Adrenal gland (tissue), 12 donors: ENCODE measurements around the gene TMC2. TPM values are rescaled to one million over a fixed set of nuclear protein-coding genes. Genes with fewer than 3 reads are reported as not detected.

Experiments used
- DNase-seq, 7 donors: peaks; one replicate each; pipeline ENCODE4 v3.0.0-alpha.2; 2019 to 2020
- H3K27ac ChIP-seq, 5 donors: fragments of 200-600 bp; sonication (generic) in 4 of 5; 1 replicate in 3 of 5; 2 replicates in 2 of 5; pipeline versions ENCODE4 v1.5.1 to v1.8.0; 2016 to 2020; ENCODE audit warnings: mild to moderate bottlenecking in 1 of 5
- H3K27me3 ChIP-seq: fragments of 200-600 bp; 2 replicates; pipeline ENCODE4 v1.8.0; 2021
- H3K36me3 ChIP-seq, 2 donors: fragments of 200-600 bp; replicated peaks in 1 of 2; 1 replicate in 1 of 2; 2 replicates in 1 of 2; pipeline versions ENCODE4 v1.5.1 to v1.8.0; 2018 to 2022
- H3K4me1 ChIP-seq, 2 donors: fragments of 200-600 bp; replicated peaks in 1 of 2; 1 replicate in 1 of 2; 2 replicates in 1 of 2; pipeline versions ENCODE4 v1.5.1 to v1.8.0; 2018 to 2021
- H3K4me3 ChIP-seq, 4 donors: fragments of 200-600 bp; sonication (generic) in 3 of 4; one replicate each; pipeline ENCODE4 v1.5.1; 2016 to 2018
- H3K9me3 ChIP-seq, 3 donors: fragments of 200-600 bp; sonication (generic) in 1 of 3; replicated peaks in 1 of 3; 1 replicate in 2 of 3; 2 replicates in 1 of 3; pipeline versions ENCODE4 v1.5.1 to v1.8.0; 2016 to 2021
- POLR2A ChIP-seq, 2 donors: fragments of 450-650 bp; IDR thresholded peaks; one replicate each; pipeline ENCODE4 v1.6.1; 2017; ENCODE audit warnings: antibody characterized with exemption in 2 of 2, mild to moderate bottlenecking in 2 of 2, moderate library complexity in 1 of 2
- WGBS, 4 donors: extraction: QIAGEN DNeasy Blood & Tissue Kit in 2 of 4; methylation state at CpG; one replicate each; pipeline versions ENCODE4 v1.1.5 to v1.1.7; 2013 to 2017; 5-methylcytosine and 5-hydroxymethylcytosine counted together
- intact Hi-C, 2 donors: fragments of 100-400 bp; cut with DNase I; formaldehyde crosslinking; loops; one replicate each; pipeline versions ENCODE4 v1.14.1 to v1.15.0; 2022 to 2023
- polyA plus RNA-seq, 3 donors: library from polyadenylated mRNA; stranded (reverse); fragments of 200-250 nt in 2 of 3; fragments of 350-450 nt in 1 of 3; fragmentation: Illumina TruSeq in 1 of 3; extraction: RNeasy Lipid Tissue Mini Kit (QIAGEN cat#74804) in 1 of 3; gene quantifications; one replicate each; pipeline ENCODE4 v1.2.3, GENCODE V29; 2013 to 2014
- total RNA-seq, 9 donors: library from RNA; depleted of rRNA in 4 of 9; stranded (reverse); fragments of >200 nt in 4 of 9; fragments of 120-200 nt in 1 of 9; fragmentation: NEBNext Ultra II Directional in 1 of 9; extraction: Animal tissue kit (Norgen Biotek cat#: 25700) in 1 of 9; gene quantifications; one replicate each; pipeline versions ENCODE4 v1.1.0 to v1.2.4, GENCODE V29; 2013 to 2023
- TF ChIP-seq, protein P1 (sequence below), 6 experiments: fragments of 450-650 bp in 4 of 6; fragments of 200-600 bp in 2 of 6; sonication (generic) in 1 of 6; IDR thresholded peaks; 1 replicate in 5 of 6; 2 replicates in 1 of 6; pipeline versions ENCODE4 v1.5.1 to v1.8.0; 2016 to 2021; ENCODE audit warnings: antibody characterized with exemption in 6 of 6, mild to moderate bottlenecking in 2 of 6, moderate library complexity in 1 of 6
- donor health status: healthy with polysubstance abuse.
- donor health status: Bipolar disorder and iron deficiency.
- donor health status: DM: yes; HTN: yes; CAD: no.
- donor health status: DM: no; HTN: no; CAD: no.
- donor health status: DM: no; HTN: no; CAD: no.
- donor health status: DM: yes; HTN: yes; CAD: no.

TMC2 gene
- total and polyA plus RNA-seq, 12 donors, result 0.11 to 1.3 (median 0.42) TPM; not detected in 7

DNA sequence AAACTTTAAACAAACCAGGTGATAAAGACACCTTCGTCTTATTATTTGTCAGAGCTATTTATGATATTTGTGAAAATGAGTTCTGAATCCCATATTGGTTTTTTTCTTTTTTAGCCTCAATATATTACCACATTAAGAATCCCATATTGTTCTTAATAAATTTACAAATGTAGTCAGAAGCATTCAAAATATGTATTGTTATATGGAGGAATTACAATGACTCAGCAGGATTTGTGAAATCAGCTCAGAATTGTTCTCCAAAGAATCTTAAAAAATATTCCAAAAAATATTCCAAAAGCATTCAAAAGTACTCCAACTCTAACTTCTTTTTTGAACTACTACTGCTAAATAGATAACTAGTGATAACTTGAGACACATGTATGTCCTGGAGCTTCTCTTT, 21.2 kb upstream of the TMC2 start:
- intact Hi-C loops, result no loop called here
- no peaks in the 10 kb centered on the region for H3K27me3 ChIP-seq
- no peak overlapping the region for H3K4me3 ChIP-seq
- no peaks in the 10 kb centered on the region for H3K9me3 ChIP-seq
- no peaks in the 10 kb centered on the region for H3K36me3 ChIP-seq
- no peak for DNase-seq
- TF ChIP-seq, protein P1, sequence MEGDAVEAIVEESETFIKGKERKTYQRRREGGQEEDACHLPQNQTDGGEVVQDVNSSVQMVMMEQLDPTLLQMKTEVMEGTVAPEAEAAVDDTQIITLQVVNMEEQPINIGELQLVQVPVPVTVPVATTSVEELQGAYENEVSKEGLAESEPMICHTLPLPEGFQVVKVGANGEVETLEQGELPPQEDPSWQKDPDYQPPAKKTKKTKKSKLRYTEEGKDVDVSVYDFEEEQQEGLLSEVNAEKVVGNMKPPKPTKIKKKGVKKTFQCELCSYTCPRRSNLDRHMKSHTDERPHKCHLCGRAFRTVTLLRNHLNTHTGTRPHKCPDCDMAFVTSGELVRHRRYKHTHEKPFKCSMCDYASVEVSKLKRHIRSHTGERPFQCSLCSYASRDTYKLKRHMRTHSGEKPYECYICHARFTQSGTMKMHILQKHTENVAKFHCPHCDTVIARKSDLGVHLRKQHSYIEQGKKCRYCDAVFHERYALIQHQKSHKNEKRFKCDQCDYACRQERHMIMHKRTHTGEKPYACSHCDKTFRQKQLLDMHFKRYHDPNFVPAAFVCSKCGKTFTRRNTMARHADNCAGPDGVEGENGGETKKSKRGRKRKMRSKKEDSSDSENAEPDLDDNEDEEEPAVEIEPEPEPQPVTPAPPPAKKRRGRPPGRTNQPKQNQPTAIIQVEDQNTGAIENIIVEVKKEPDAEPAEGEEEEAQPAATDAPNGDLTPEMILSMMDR (IDR thresholded peaks at IDR 0.05), result no peak
- TF ChIP-seq POLR2A (IDR thresholded peaks at IDR 0.05), result no peak
- WGBS, 4 donors, result 81 to 88% (median 84%) methylated on average over 1 of the region's 1 CpG
- H3K27ac ChIP-seq, result no peak overlapping the region
- no peaks in the 10 kb centered on the region for H3K4me1 ChIP-seq

DNA sequence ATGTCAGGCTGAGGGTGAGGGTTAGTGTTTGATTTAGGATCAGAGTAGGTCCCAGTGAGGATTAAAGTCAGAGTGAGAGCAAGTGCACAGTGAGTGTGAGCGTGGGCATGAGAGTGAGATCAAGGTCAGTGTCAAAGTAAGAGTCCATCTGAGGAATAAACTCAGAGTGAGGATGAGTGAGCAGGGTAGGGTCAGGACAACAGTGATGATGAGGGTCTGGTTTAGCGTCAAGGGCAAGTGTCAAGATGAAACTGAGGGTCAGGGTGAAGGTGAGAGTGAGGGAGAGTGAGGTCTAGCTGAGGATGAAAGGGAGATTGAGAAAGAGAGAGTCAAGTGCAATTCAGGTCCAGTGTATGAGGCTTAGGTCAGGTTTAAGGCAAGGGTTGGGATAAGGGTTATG, 20.0 kb upstream of the TMC2 start:
- Histone ChIP-seq H3K4me3 (no peak overlapping the region), H3K36me3 (no peaks in the 10 kb centered on the region), H3K27me3 (no peaks in the 10 kb centered on the region), H3K9me3 (no peaks in the 10 kb centered on the region), H3K4me1 (no peaks in the 10 kb centered on the region), H3K27ac (no peak overlapping the region)
- WGBS, 4 donors, result 58 to 67% (median 59%) methylated on average over 2 of the region's 2 CpGs
- intact Hi-C loops, result no loop called here
- no peak for DNase-seq
- TF ChIP-seq, protein P1 (IDR thresholded peaks at IDR 0.05), result no peak
- TF ChIP-seq POLR2A (IDR thresholded peaks at IDR 0.05), result no peak

DNA sequence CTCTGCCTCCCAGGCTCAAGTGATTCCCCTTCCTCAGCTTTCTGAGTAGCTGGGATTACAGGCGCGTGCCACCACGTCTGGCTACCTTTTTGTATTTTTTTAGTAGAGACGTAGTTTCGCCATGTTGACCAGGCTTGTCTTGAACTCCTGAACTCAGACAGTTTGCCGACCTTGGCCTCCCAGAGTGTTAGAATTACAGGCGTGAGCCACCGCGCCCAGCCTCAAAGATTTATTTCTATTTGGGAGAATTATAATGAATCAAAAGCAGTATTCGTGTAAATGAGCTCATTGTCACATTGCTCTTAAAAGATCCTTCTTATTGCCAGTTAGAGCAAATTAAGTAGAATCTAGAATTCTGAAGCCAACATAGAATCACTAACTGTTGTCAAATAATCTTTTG, 18.3 kb upstream of the TMC2 start:
- Histone ChIP-seq H3K9me3 (no peaks in the 10 kb centered on the region), H3K27me3 (no peaks in the 10 kb centered on the region)
- WGBS, 4 donors, result 80 to 87% (median 84%) methylated on average over 10 of the region's 10 CpGs

DNA sequence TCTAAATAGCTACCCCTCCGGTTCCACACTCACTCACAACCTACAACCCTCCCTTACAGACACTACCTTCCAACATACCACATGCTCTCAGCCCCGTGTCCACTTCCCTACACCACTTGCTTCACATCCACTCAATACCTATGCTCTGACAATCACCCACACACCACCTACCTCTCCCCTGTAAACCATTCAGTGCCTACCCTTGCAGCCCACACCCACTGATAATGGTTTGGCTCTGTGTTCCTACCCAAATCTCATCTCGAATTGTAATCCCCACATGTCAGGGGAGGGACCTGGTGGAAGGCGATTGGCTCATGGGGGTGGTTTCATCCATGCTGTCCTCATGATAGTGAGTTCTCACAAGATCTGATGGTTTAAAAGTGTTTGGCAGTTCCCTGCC, 17.8 kb upstream of the TMC2 start:
- H3K9me3 ChIP-seq, result no peaks in the 10 kb centered on the region
- no peak for TF ChIP-seq POLR2A (IDR thresholded peaks at IDR 0.05)
- TF ChIP-seq, protein P1 (IDR thresholded peaks at IDR 0.05), result no peak
- no peak for DNase-seq
- H3K27ac ChIP-seq, result no peak overlapping the region
- intact Hi-C loops, result no loop called here
- WGBS, 4 donors, result 77 to 89% (median 87%) methylated on average over 4 of the region's 4 CpGs
- H3K36me3 ChIP-seq, result no peaks in the 10 kb centered on the region
- H3K27me3 ChIP-seq, result no peaks in the 10 kb centered on the region
- no peak overlapping the region for H3K4me3 ChIP-seq
- H3K4me1 ChIP-seq, result no peaks in the 10 kb centered on the region

More for the DNA sequence above, 18.3 kb upstream of the TMC2 start:
- no peak overlapping the region for H3K27ac ChIP-seq
- no peak overlapping the region for H3K4me3 ChIP-seq
- no peaks in the 10 kb centered on the region for H3K4me1 ChIP-seq
- no peaks in the 10 kb centered on the region for H3K36me3 ChIP-seq
- intact Hi-C loops, result no loop called here
- no peak for TF ChIP-seq POLR2A (IDR thresholded peaks at IDR 0.05)
- TF ChIP-seq, protein P1 (IDR thresholded peaks at IDR 0.05), result no peak
- no peak for DNase-seq
